GM12878 (cell line): ENCODE measurements around the gene TNFSF13. TPM values are rescaled to one million over a fixed set of nuclear protein-coding genes. Genes with fewer than 3 reads are reported as not detected.

Experiments
- ATAC-seq: fragments of 200-7000 bp; cut with Tn5 transposase; 3 replicates; pipeline ENCODE4 v1.9.1; 2020; ENCODE audit warnings: mild to moderate bottlenecking, moderate library complexity
- BruUV-seq: library from RNA; stranded (reverse); fragments of 400-500 nt; replicated peaks from 2 replicates; lab custom pipeline; 2021; lab: Mats Ljungman, UMichigan
- CTCF ChIA-PET: fragments of 300-600 bp; sonication (Branson Sonifier 250); formaldehyde crosslinking; extraction: SDS; loops from one replicate; lab custom pipeline; 2021; ENCODE audit warnings: inconsistent platforms; lab: Yijun Ruan, JAX
- POLR2A ChIA-PET: fragments of 350-600 bp; formaldehyde crosslinking; extraction: SDS; loops from one replicate; lab custom pipeline; 2021; ENCODE audit warnings: inconsistent platforms; lab: Charles Lee
- RAD21 ChIA-PET: fragments of 300-600 bp; sonication (Branson Sonifier 250); formaldehyde crosslinking; loops from one replicate; lab custom pipeline; 2023; ENCODE audit warnings: antibody characterized with exemption; ENCODE audit not compliant: unreplicated experiment; lab: Charles Lee
- SMC1A ChIA-PET: fragments of 300-600 bp; sonication (Branson Sonifier 250); formaldehyde crosslinking; loops from one replicate; lab custom pipeline; 2023; ENCODE audit not compliant: unreplicated experiment, uncharacterized antibody; lab: Charles Lee
- DNase-seq: peaks from one replicate; pipeline ENCODE4 v3.0.0-alpha.2; 2011; ENCODE audit warnings: low read depth, low spot score
- FAIRE-seq: peaks from 3 replicates; lab custom pipeline; 2011; peaks lifted over from hg19 to GRCh38; lab: Jason Lieb, UNC
- H2AFZ ChIP-seq: 2 replicates; pipeline ENCODE4 v1.6.0; 2011; ENCODE audit warnings: low read depth, low read length, control low read depth; ENCODE audit not compliant: control insufficient read depth
- H3K27ac ChIP-seq: 2 replicates; pipeline ENCODE4 v1.5.1; 2011; ENCODE audit warnings: control low read depth; ENCODE audit not compliant: control insufficient read depth, insufficient read depth
- H3K27me3 ChIP-seq, 2 experiments: replicated peaks in 1 of 2; 2 replicates each; pipeline versions ENCODE4 v1.6.0 to v1.6.1; 2011; ENCODE audit warnings: low read length in 1 of 2; ENCODE audit not compliant: control insufficient read depth in 2 of 2, insufficient read depth in 2 of 2
- H3K36me3 ChIP-seq, 2 experiments: 2 replicates each; pipeline ENCODE4 v1.5.1; 2011; ENCODE audit warnings: low read length in 1 of 2; ENCODE audit not compliant: control insufficient read depth in 2 of 2, insufficient read depth in 2 of 2
- H3K4me1 ChIP-seq: 2 replicates; pipeline ENCODE4 v1.6.1; 2011; ENCODE audit warnings: mild to moderate bottlenecking, low read length, moderate library complexity, mixed read lengths; ENCODE audit not compliant: control insufficient read depth, insufficient read depth
- H3K4me2 ChIP-seq: 2 replicates; pipeline ENCODE4 v1.6.0; 2011; ENCODE audit warnings: control low read depth; ENCODE audit not compliant: control insufficient read depth, insufficient read depth
- H3K4me3 ChIP-seq: fragments of 200-600 bp; sonication (generic); 2 replicates; pipeline ENCODE4 v1.5.1; 2016
- H3K79me2 ChIP-seq: 2 replicates; pipeline ENCODE4 v1.6.0; 2011; ENCODE audit warnings: low read length; ENCODE audit not compliant: control insufficient read depth, insufficient read depth
- H3K9ac ChIP-seq: 2 replicates; pipeline ENCODE4 v1.8.0; 2011; ENCODE audit warnings: low read length, control low read depth, mixed read lengths; ENCODE audit not compliant: control insufficient read depth, insufficient read depth
- H3K9me3 ChIP-seq: replicated peaks from 3 replicates; pipeline ENCODE4 v1.5.1; 2011; ENCODE audit warnings: mild to moderate bottlenecking, low read length; ENCODE audit not compliant: control insufficient read depth, insufficient read depth
- H4K20me1 ChIP-seq: 2 replicates; pipeline ENCODE4 v1.6.0; 2011; ENCODE audit not compliant: control insufficient read depth, insufficient read depth
- ATF7 ChIP-seq: fragments of 450-650 bp; IDR thresholded peaks from 2 replicates; pipeline ENCODE4 v1.6.1; 2016; ENCODE audit warnings: low read depth, mild to moderate bottlenecking
- BHLHE40 ChIP-seq, 2 experiments: fragments of 450-650 bp in 1 of 2; IDR thresholded peaks; 2 replicates each; pipeline ENCODE4 v1.6.1; 2011 to 2017; ENCODE audit warnings: low read depth in 2 of 2, borderline replicate concordance in 1 of 2, improper control_type of control experiment in 1 of 2, low read length in 1 of 2, mild to moderate bottlenecking in 1 of 2
- FOXM1 ChIP-seq: IDR thresholded peaks from 2 replicates; pipeline ENCODE4 v1.6.1; 2012; ENCODE audit warnings: low read depth, mild to moderate bottlenecking, inconsistent platforms, low read length, moderate library complexity
- MTA2 ChIP-seq: fragments of 450-650 bp; IDR thresholded peaks from 2 replicates; pipeline ENCODE4 v1.6.1; 2016; ENCODE audit warnings: low read depth, mild to moderate bottlenecking, moderate library complexity
- POLR2A ChIP-seq: IDR thresholded peaks from 2 replicates; pipeline ENCODE4 v1.6.1; 2011; ENCODE audit warnings: low read depth, mild to moderate bottlenecking, low read length
- POLR2AphosphoS5 ChIP-seq: IDR thresholded peaks from 2 replicates; pipeline ENCODE4 v1.6.1; 2011; ENCODE audit warnings: mild to moderate bottlenecking, low read length, inconsistent platforms
- STAT1 ChIP-seq: fragments of 450-650 bp; conservative IDR thresholded peaks from 2 replicates; pipeline ENCODE4 v1.6.1; 2014; ENCODE audit warnings: antibody characterized with exemption, mild to moderate bottlenecking
- WGBS: methylation state at CpG from one replicate; pipeline ENCODE4 v1.1.6; 2016; ENCODE audit warnings: low lambda C conversion rate; ENCODE audit not compliant: insufficient replicate concordance, insufficient coverage; ENCODE audit errors: missing lambda C conversion rate; 5-methylcytosine and 5-hydroxymethylcytosine counted together
- in situ Hi-C: fragments of 300-500 bp; cut with MboI; formaldehyde crosslinking; loops from 9 replicates; pipeline ENCODE4 v1.14.3; 2018; ENCODE audit warnings: mixed read lengths
- intact Hi-C: fragments of 100-400 bp; cut with micrococcal nuclease; formaldehyde crosslinking; loops from one replicate; pipeline ENCODE4 v1.14.2; 2022; ENCODE audit not compliant: unreplicated experiment
- polyA plus RNA-seq, 11 experiments: library from polyadenylated mRNA; depleted of rRNA in 4 of 11; unstranded in 6 of 11; stranded (reverse) in 5 of 11; fragments of >200 nt; fragmentation: Nextera tagmentation in 4 of 11; fragmentation: Illumina TruSeq in 1 of 11; extraction: Ambion mirVana in 4 of 11; extraction: Trizol in 1 of 11; gene quantifications; 1 replicate in 1 of 11; 2 replicates in 10 of 11; pipeline versions ENCODE4 v1.2.1 to v1.2.3, GENCODE V29; 2011 to 2016; ENCODE audit warnings: inconsistent platforms in 2 of 11, missing spikeins in 2 of 11, low read depth in 1 of 11
- total RNA-seq, 4 experiments: library from RNA; depleted of rRNA in 3 of 4; stranded (reverse); fragments of >200 nt in 3 of 4; fragmentation: Illumina TruSeq in 1 of 4; extraction: Trizol in 1 of 4; gene quantifications; 2 replicates each; pipeline versions ENCODE4 v1.2.1 to v1.2.3, GENCODE V29; 2013 to 2021
- TF ChIP-seq, protein P1 (sequence below): fragments of 450-650 bp; IDR thresholded peaks from 2 replicates; pipeline ENCODE4 v1.6.1; 2016; ENCODE audit warnings: mild to moderate bottlenecking
- TF ChIP-seq, protein P2 (sequence below): fragments of 450-650 bp; IDR thresholded peaks from 2 replicates; pipeline ENCODE4 v1.6.1; 2017; ENCODE audit warnings: antibody characterized with exemption, mild to moderate bottlenecking, moderate library complexity

The TNFSF13 gene
- total and polyA plus RNA-seq, 10 of the 15 experiments (the other 5 are each of a cell fraction or from before 2014, with no cell fraction given) = 0.56 to 14.6 (median 9.7) TPM

DNA sequence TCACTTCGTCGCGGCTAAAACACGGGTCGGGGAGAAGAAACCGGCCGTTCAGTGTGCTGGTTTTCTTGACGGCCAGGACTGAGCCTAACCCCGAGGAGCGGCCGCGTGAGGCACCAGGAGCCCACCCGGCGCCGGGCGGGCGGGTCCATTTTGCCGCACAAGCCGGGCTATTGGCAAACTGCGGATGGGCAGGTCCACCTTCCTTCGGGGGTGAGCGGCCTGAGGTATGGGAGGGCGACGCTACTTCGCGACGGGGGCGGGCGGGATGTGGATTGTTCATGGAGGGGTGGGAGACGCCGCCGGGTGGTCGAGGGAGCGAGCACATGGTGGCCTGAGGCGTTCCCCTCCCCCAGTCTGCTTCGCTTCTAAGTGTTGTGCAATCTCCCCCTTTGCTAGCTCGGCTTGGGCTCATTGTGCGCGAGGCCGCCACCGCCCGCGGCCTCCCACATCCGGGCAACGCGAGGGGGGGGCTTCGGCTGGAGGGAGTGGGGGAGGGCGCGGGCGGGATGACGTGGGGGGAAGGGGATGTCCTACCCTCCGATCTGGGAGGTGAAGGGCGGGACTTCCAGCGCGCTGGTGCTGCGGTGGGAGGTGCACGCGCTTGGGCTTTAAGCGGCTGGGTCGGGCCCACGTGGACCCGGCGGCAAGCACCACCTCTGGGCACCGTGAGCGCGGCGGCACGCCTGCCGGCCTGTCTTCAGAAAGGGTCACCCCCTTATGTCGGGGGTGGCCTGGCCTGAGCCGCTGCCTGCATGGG, 15.0 kb downstream of the TNFSF13 start (continued):
- TF ChIP-seq, protein P1, sequence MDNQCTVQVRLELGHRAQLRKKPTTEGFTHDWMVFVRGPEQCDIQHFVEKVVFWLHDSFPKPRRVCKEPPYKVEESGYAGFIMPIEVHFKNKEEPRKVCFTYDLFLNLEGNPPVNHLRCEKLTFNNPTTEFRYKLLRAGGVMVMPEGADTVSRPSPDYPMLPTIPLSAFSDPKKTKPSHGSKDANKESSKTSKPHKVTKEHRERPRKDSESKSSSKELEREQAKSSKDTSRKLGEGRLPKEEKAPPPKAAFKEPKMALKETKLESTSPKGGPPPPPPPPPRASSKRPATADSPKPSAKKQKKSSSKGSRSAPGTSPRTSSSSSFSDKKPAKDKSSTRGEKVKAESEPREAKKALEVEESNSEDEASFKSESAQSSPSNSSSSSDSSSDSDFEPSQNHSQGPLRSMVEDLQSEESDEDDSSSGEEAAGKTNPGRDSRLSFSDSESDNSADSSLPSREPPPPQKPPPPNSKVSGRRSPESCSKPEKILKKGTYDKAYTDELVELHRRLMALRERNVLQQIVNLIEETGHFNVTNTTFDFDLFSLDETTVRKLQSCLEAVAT = peak; percentile 59; the same call in 1 of the 2 replicates
- TF ChIP-seq BHLHE40 (IDR thresholded peaks at IDR 0.05; ENCODE audit: borderline replicate concordance in 1 of 2, low read depth in 2 of 2, low read length in 1 of 2) (peak; percentile 41 to 70; a peak in 3 of 4 replicates), POLR2A (peak; percentile 80), STAT1 (no peak), MTA2 (no peak)

DNA sequence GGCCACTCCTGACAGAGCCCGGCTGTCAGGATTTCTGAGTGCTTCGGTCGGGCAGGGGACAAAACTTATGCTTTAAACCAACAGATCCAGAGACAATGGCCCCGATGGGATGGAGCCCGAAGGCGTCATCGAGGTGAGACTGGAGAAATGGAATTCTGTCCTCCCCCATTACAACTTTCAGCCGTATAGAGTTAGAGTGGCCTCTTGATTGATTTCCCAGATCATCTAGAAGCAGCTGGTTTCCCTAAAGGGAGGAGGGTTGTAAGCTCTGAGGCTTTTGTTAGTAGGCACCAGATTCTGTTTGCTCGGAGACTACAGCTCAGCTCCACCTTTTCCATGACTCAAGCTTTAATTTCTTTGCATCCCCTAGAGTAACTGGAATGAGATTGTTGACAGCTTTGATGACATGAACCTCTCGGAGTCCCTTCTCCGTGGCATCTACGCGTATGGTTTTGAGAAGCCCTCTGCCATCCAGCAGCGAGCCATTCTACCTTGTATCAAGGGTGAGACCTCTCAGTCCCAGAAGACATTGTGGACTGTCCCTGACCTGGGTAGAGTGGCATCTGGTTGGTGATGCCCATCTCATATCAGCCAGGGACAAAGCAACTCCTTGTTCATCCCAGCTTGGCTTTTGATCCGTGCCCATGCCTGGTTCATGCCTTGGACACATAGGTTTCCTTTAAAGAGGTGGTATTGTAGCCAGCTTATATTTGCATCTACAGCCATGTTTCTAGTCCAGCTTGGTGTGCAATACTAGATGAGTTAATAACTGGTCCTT, 15.8 kb downstream of the TNFSF13 start:
- Histone ChIP-seq H3K4me3 (peak overlapping the region; percentile 93), H3K4me1 (peaks cover 32% of the 10 kb centered on the region), H4K20me1 (peaks cover 25% of the 10 kb centered on the region), H3K9ac (peak overlapping the region; percentile 99), H3K27ac (0 out of 2 replicates have a peak overlapping the region, but pooled peaks have one; percentile 97), H2AFZ (no peak overlapping the region), H3K79me2 (peaks cover 57% of the 10 kb centered on the region), H3K36me3 (peaks cover 40 to 56% of the 10 kb centered on the region in 2 experiments), H3K27me3 (no peaks in the 10 kb centered on the region), H3K9me3 (no peaks in the 10 kb centered on the region), H3K4me2 (peak overlapping the region; percentile 84)
- 0 out of 2 replicates have a peak, but pooled peaks have one; percentile 16 for TF ChIP-seq FOXM1
- TF ChIP-seq, protein P2, sequence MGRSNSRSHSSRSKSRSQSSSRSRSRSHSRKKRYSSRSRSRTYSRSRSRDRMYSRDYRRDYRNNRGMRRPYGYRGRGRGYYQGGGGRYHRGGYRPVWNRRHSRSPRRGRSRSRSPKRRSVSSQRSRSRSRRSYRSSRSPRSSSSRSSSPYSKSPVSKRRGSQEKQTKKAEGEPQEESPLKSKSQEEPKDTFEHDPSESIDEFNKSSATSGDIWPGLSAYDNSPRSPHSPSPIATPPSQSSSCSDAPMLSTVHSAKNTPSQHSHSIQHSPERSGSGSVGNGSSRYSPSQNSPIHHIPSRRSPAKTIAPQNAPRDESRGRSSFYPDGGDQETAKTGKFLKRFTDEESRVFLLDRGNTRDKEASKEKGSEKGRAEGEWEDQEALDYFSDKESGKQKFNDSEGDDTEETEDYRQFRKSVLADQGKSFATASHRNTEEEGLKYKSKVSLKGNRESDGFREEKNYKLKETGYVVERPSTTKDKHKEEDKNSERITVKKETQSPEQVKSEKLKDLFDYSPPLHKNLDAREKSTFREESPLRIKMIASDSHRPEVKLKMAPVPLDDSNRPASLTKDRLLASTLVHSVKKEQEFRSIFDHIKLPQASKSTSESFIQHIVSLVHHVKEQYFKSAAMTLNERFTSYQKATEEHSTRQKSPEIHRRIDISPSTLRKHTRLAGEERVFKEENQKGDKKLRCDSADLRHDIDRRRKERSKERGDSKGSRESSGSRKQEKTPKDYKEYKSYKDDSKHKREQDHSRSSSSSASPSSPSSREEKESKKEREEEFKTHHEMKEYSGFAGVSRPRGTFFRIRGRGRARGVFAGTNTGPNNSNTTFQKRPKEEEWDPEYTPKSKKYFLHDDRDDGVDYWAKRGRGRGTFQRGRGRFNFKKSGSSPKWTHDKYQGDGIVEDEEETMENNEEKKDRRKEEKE = no peak
- no peak for TF ChIP-seq ATF7
- TF ChIP-seq POLR2AphosphoS5 = peak; percentile 53
- TF ChIP-seq POLR2A = peak; percentile 33; the same call in 1 of the 2 replicates
- no TSS peak for BruUV-seq
- intact Hi-C loops = loop anchor here (5.0 kb wide), 1 partner anchor 113 kb away; the partner anchor contains the start of genes TP53 and WRAP53
- ATAC-seq = no peak
- no peak for FAIRE-seq
- ChIA-PET SMC1A (interaction anchor here (0.7 to 2.2 kb wide), 4 partner anchors 9 to 113 kb away, joined by 3 to 7 read pairs (median 4); partner anchors contain the start of genes MPDU1, TP53 and WRAP53), RAD21 (interaction anchor here (0.7 to 2.7 kb wide), 7 partner anchors 9 to 116 kb away, joined by 3 to 9 read pairs (median 4); partner anchors contain the start of genes MPDU1, SAT2 and SENP3), POLR2A (interaction anchor here (0.5 to 5.1 kb wide), 9 partner anchors 10 to 269 kb away, joined by 3 to 39 read pairs (median 4); partner anchors contain the start of genes FXR2, MPDU1, TMEM256 and TP53), CTCF (interaction anchor here (0.7 to 3.0 kb wide), 5 partner anchors 9 to 112 kb away, joined by 3 to 14 read pairs (median 5); partner anchors contain the start of genes MPDU1, SENP3, SOX15 and TP53)
- DNase-seq = no peak
- 1% methylated on average over 15 of the region's 15 CpGs for WGBS
- in situ Hi-C loops = loop anchor here (25.0 kb wide), 1 partner anchor 537 kb away; the partner anchor contains the start of genes SLC16A11 and SLC16A13
